DOHH2 (cell line): ENCODE data around the gene FZD10.

Experiments
- CTCF ChIP-seq: fragments of 200-600 bp; sonication (generic); IDR thresholded peaks from one replicate; pipeline ENCODE4 v1.5.1; 2014; ENCODE audit warnings: antibody characterized with exemption, mild to moderate bottlenecking, low read depth, low read length; ENCODE audit not compliant: poor library complexity, severe bottlenecking
- EZH2phosphoT487 ChIP-seq: fragments of 200-600 bp; sonication (generic); IDR thresholded peaks from 2 replicates; pipeline ENCODE4 v1.6.1; 2017; ENCODE audit warnings: borderline replicate concordance, mild to moderate bottlenecking, antibody characterized with exemption, low read length, moderate library complexity, mixed read lengths

DNA sequence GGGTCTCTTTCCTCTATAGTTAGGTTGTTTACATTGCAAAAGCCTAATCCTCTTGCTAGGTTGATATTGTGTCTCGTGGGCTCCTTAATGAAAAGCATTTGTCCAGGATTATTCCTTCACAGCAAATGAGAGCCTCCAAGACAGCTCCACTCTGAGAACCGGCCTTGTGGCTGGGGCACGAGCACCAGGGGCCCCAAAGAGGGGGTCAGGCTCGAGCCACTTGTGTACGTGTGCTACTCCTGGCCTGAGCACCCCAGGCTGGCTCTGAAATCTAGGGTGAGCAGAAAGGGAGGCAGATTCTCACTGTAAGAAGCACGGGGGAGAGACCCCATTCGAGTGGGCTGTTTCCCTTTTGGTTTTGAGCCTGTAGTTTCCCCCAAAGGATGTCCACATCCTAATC, 45.0 kb upstream of the FZD10 start:
- TF ChIP-seq CTCF (no peak), EZH2phosphoT487 (no peak)
